Activated effector memory CD4-positive, alpha-beta T cell treated with anti-CD3 and anti-CD28 coated beads, Interleukin-2, amount 50 U/mL, for 16 hours (primary cell): Measurements from ENCODE around the gene B4GALT6.

Source experiments
- DNase-seq: peaks from one replicate; pipeline ENCODE4 v3.0.0-alpha.2; 2020

Gene B4GALT6

GRCh38 chr18:31631526-31631925 is 52.9 kb downstream of the B4GALT6 start:
- DNase-seq, result no peak

- no peak for DNase-seq
These were observed 53.8 kb downstream of the B4GALT6 start for GRCh38 chr18:31630549-31630948.

GRCh38 chr18:31626409-31626808 is 58.0 kb downstream of the B4GALT6 start:
- DNase-seq, result no peak

DNA sequence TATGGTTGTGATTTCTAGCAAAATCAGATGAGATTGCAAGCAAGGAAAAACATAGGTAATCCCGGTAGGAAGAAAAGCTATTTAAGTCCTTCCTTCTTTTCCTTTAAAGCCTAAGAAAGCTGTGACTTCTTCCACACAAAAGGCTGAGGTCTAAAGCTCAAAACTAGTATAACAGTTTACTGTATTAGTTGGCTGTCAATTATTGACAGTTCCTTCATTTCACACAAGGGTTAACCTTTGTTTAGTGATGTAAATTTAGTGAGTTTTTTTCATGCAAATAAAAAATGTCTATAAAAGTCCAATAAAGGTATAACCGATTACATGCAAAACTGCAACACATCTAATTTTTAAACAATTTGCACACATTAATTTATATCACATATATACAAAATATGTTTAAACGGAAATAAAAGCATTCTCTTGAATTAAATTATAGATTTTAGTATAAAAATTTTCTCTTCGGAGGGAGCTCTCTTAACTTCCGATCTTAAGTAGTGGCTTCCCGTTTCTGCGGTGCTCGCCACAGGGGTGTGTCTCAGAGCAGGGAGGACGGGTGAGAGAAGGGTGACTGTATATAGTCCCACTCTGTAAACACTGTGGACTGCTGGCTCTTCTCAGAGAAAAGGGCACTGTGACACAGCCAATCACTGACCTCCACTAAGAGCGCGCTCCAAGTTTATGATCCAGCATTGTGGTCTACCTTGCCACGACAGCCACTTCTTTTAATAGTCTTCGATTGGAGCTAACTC is 59.3 kb downstream of the B4GALT6 start:
- DNase-seq, result no peak

GRCh38 chr18:31619291-31619690 is 65.1 kb downstream of the B4GALT6 start:
- DNase-seq, result no peak

- no peak for DNase-seq
These were observed 65.6 kb downstream of the B4GALT6 start for GRCh38 chr18:31618801-31619200.

DNA sequence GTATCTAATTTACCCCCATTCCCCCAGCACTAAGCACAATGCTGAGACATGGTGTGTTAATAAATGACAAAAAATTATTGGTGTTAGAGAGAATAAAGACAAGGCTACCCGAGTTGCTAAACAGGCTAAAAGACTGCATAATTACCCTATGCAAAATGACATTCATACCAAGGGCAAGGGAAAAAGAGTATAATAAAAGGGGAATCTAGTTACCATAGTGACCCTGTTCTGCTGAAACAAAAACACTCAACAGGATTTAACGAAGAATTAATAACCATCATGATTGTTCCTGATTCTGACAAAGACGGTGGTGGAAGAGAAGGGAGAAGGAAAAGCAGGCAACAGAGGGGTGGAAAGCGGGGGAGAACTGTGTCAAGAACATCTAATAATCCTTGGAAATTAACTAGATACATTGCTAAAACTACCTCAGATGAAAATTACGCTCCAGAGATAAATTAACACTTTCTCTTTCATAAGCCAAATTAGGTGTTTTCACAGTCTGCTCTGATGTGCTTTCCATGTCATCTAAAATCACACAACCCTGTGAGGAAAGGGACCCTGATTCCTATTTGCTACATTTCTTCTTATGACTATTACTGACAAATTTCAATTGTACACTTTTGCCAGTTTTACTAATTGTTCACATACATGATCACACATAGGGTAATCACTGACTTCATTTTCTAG is 67.2 kb downstream of the B4GALT6 start:
- no peak for DNase-seq

DNA sequence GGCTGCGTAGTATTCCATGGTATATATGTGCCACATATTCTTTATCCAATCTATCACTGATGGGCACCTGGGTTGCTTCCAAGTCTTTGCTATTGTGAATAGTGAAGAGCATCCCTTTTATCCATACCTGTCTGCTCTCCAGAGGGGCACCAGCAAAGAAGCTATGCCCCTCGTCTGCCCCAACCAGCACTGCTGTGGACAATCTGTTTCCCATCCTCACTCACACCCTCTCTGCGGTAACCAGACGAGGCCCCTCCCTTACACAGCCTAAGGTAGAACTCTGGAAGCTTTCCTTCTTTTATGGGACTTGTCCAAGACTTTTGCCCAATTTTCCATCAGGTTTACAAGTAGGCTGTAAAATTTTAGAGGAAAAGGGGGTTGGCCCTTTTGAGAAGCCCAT is 67.8 kb downstream of the B4GALT6 start:
- no peak for DNase-seq

- no peak for DNase-seq
These were observed 70.3 kb downstream of the B4GALT6 start for GRCh38 chr18:31614044-31614443.

DNA sequence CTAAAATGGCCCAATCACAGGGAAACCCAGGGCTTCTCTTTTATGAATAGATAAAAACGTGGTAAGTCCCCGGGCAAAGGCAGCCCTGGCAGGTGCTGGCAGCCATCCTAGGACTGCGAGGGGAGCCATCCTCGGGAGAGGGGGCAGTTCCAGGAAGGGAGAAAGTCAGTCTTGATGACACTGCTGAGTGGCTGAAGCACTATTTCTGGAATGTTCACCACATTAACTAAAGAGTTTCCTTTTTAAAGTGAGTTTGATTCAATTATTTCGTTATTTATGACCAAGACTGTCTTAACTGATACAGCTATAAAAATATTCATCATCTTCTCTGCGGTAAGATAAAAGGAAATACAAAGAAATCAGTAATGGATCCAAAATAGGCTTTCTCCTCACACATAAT is 72.3 kb downstream of the B4GALT6 start:
- no peak for DNase-seq

- DNase-seq, result no peak
These were observed 72.9 kb downstream of the B4GALT6 start for GRCh38 chr18:31611511-31611910.

DNA sequence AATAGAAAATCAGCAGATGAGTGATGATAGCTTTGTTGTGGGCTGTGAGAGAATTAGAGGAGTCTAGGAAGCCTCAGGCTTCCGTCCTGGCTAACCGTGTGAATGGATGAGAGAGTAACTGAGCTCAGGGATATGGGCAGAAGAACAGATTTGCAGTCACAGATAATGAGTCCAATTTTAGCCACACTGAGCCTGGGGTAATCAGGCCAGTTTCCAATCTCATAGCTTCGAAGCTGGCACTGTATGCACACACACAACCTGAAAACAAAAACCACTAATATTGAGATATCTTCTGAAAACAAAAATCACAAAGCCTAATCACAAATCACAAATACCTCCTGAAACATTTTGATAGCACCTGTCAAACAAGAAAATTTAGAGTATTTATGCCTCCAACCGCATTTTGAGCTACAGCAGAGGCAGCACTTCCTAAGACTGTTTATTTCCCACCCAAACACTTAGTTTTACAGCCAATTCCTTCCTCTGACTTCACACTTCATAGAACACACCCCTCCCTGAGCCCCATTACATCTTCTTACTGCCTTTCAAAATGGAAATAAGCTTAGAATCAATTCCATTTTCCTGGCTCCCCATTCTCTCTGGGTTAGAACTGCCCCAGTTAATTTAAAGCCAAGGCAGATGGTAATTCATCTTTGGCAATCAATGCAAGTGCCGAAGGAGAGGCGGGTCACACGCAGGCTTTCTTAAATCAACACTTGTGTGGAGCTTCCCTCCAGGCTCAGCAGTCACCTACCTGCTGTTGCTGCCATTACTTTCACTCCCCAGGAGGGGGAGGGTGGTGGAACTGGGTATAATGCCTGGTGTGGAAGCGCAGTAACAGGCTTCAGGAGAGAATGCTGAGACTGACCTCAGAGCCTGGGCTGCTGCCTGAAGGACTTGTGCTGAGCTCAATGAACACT is 73.8 kb downstream of the B4GALT6 start:
- no peak for DNase-seq

DNA sequence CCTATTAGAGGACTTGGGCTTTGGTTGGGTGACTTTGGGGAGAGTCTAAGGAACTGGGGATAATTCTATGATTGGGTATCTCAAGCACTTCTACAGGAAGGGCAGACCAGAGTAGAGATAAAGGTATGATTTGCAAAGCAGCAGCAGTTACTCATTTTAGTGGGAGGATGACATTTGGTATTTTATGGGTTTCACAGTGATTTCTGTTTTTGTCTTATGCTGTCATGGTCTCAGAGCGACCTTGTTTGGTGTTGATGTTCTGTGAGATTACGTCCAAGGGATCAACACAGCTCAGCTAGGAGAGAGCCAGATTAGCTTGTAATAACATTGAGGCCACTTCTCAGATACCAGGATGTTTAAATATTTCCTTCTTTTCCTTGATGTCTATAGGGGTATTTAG is 74.5 kb downstream of the B4GALT6 start:
- DNase-seq, result no peak

DNA sequence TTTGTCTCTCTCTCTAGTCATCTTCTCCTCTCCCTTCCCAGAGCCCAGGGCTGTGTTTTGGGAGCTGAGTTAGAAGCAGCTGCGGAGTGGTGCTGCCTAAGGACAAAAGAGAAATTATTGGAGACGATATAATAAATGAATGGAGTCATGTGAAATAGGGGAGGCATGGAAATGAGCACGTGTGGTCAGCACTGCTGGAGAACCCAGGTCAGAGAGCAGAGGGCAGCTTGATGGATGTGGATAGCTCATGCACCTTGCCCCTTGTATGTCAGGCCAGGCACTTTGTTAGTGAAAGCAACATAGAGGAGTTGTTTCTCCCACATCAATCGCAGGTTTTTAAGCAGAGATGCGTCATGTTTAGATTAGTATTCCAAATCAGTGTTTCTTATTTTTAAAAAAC is 77.0 kb downstream of the B4GALT6 start:
- DNase-seq, result no peak

GRCh38 chr18:31606265-31606664 is 78.1 kb downstream of the B4GALT6 start:
- no peak for DNase-seq

DNA sequence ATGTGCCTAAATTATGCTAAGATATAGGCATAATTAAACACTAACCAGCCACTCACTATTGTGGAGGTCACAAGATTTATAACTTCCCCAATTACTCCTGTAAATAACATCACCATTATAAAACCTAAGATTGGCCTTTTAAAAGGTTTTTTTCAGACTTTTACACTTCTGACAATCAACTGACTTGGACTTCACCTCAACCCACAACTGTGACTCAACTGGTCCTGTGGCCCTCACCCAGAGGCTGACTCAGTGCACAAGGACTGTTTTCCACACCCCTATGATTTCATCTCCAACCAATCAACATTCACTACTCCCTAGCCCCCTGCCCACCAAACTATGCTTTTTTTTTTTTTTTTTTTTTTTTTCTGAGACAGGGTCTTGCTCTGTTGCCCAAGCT is 81.1 kb downstream of the B4GALT6 start:
- DNase-seq, result no peak

- DNase-seq, result no peak
These were observed 86.2 kb downstream of the B4GALT6 start for GRCh38 chr18:31598021-31598805.

GRCh38 chr18:31596081-31596872 is 88.1 kb downstream of the B4GALT6 start:
- no peak for DNase-seq

DNA sequence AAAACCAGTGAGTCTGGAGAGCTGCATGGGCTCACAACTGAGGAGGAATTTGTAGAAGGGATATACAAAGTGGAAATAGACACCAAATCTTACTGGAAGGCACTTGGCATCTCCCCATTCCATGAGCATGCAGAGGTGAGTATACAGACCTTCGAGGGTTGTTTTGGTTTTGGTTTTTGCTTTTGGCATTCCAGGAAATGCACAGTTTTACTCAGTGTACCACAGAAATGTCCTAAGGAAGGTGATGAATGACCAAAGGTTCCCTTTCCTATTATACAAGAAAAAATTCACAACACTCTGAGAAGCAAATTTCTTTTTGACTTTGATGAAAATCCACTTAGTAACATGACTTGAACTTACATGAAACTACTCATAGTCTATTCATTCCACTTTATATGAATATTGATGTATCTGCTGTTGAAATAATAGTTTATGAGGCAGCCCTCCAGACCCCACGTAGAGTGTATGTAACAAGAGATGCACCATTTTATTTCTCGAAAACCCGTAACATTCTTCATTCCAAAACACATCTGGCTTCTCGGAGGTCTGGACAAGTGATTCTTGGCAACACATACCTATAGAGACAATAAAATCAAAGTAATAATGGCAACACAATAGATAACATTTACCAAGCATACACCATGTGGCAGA is 89.1 kb downstream of the B4GALT6 start:
- DNase-seq, result no peak

GRCh38 chr18:31592506-31593157 is 91.7 kb downstream of the B4GALT6 start:
- no peak for DNase-seq

DNA sequence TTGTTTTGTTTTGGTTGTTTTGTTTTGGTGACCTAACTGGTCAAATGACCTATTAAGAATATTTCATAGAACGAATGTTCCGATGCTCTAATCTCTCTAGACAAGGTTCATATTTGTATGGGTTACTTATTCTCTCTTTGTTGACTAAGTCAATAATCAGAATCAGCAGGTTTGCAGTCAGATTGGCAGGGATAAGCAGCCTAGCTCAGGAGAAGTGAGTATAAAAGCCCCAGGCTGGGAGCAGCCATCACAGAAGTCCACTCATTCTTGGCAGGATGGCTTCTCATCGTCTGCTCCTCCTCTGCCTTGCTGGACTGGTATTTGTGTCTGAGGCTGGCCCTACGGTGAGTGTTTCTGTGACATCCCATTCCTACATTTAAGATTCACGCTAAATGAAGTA is 92.8 kb downstream of the B4GALT6 start, which contains the start of gene TTR:
TSS of gene TTR (plus strand) at position 250 of the 400 bp plus-strand sequence. CDS start at position 276, 26 bp downstream.
- DNase-seq, result no peak
